ENCODE measurements around the gene TPST2.

DNA sequence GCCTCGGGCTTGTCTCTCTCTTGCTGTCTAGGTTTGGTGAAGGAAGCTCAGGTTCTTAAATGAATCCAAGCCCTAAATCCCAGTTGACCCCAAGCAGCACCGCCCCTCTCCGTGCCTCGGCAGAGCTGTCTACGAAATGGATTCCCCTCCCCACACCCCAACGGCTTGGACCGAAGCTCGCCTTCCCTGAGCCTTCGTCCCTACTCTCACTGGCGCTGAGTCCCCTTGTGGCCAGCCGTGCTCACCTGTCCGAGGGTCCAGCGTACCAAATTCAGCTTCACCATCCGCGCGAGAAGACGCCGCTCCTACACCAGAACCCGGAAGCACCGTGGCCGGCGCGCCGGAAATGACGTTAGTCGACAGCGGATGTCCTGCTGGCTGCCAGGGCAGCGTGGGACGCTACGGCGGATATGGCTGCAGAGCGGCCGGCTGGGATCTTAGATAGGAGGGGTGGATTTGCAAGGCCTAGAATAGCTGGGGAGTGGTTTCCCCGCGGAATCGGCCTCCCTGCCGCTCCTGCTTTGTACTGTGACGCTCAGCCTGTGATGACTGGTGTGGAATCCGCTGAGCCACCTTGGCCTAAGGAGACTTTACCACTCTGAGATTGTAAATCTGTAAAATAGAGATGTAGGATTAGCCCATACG is 77.7 kb downstream of the TPST2 start, which contains the start of gene TFIP11:
- TF ChIP-seq, protein P1, sequence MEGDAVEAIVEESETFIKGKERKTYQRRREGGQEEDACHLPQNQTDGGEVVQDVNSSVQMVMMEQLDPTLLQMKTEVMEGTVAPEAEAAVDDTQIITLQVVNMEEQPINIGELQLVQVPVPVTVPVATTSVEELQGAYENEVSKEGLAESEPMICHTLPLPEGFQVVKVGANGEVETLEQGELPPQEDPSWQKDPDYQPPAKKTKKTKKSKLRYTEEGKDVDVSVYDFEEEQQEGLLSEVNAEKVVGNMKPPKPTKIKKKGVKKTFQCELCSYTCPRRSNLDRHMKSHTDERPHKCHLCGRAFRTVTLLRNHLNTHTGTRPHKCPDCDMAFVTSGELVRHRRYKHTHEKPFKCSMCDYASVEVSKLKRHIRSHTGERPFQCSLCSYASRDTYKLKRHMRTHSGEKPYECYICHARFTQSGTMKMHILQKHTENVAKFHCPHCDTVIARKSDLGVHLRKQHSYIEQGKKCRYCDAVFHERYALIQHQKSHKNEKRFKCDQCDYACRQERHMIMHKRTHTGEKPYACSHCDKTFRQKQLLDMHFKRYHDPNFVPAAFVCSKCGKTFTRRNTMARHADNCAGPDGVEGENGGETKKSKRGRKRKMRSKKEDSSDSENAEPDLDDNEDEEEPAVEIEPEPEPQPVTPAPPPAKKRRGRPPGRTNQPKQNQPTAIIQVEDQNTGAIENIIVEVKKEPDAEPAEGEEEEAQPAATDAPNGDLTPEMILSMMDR (IDR thresholded peaks at IDR 0.05) = no peak
- no peak for TF ChIP-seq POLR2A (IDR thresholded peaks at IDR 0.05)

Data from testis (tissue), 2 donors.